Measurements from ENCODE around the gene LGALS3BP.

Gene LGALS3BP

GRCh38 chr17:78937561-78937960 lies 42.2 kb downstream of the LGALS3BP start:
- no peak for DNase-seq

DNA sequence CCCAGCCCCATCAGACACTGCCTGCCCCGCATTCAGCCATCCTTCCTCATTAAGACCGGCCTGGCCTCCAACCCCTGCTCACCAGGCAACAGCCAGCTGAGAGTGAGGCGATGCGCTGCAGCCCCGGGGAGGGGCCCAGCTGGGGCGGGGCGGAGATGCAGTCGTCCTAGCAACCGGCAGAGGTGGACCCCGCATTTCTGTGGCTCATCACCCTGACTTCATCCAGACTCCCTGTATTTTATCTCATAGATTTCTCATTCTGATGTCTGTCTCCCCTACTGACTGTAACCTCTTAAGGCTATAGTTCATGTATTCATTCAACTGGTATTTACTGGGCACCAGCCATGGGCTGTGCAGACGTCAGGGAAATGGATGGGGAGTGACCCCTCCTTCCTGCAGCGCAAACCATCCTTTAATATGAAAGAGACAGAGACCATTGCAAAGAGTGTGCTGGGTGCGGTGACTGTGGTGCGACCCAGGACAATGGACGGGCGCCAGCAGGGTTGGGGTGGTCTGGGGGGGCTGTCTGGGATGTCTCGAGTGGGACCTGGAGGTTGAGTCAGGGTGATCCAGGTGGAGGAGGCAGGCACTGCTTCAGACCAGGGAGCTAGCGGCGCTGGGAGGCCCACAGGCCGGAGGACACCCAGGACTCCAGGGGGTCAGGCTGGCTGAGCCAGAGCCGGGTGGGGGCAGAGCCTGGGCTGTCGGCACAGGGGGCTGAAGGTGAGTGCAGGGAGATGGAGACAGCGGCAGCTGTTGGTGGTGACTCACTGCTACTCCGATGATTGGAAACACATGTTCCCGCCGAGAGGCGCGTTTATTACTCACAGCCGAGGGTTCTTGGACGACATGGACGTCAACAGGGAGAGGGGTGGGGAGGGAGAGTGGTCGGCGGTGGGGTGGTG lies 44.1 kb downstream of the LGALS3BP start:
- DNase-seq: no peak

DNA sequence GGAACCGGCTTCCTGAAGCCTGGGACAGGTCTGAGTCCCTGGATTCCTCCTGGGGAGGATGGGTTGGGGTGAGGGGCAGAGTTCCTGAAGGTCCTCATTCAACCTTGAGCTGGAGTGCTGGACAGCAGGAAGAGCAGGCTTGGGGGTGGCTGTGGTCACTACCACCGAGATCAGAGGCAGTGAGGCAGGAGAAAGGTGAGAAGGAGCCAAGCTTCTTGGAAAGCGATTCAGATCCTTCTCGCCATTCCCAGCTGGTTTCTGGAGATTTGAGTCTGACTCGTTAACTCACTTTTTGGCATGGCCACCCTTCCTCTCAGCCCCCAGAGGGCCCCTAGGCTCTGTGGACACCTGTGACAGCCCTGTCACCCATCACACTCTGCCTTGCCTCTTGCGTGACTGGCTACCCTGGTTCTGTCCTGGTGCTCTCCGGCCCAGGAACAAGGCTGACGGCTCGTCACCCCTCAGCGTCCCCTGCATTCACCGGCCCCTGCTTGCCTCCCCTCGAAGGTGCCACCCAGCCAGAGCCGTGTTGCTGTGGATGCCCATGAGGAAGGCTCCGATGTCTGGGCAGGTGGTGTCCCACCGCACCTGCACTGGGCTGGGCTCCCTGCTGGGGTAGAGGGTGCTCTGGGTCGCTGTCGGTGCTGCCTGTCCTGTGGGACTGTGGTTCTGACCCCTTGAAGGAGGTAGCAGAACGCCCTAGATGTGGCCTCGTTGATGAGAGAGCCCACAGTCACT lies 44.9 kb downstream of the LGALS3BP start:
- DNase-seq: no peak

GRCh38 chr17:78933959-78934568 lies 45.7 kb downstream of the LGALS3BP start:
- peak; percentile 41 for DNase-seq

DNA sequence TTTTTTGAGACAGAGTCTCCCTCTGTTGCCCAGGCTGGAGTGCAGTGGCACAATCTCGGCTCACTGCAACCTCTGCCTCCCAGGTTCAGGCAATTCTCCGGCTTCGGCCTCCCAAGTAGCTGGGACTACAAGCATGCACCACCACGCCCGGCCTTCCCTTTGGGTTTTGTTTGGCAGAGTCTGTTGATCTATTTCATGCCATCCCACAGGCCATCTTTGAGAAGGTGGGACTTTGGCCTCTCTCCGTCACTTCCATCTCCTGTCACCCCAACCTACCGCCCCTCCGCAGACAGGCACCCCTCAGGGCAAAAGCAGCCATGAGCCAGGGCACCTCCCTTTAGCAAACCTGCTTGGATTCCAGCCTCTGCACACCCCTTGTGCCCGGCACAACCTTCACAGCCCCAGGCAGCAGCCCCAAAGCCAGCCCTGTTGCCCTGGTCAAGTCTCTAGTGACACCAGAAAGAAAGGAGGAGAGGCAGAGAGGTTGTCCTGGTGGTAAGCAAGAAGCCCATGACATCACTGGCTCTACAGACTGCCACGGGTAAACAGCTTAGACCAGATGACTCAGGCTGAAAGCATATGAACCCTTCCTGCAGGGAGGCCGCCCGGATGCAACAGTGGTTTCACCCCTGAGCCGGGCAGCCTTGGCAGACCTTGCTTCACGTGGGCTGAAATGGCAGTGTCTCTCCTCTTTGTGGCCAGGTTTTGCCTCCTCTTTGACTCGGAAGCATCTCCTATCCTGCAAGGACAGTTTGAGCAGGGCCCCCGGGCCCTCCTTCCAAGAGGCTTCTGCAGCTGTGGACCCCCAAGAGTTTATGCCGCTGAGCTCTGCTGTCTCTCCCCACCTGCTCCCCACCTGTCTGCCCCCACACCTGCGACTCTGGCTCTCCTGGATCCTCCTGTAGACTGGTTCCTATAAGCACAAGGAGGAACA lies 46.4 kb downstream of the LGALS3BP start:
- peak; percentile 63 for DNase-seq

DNA sequence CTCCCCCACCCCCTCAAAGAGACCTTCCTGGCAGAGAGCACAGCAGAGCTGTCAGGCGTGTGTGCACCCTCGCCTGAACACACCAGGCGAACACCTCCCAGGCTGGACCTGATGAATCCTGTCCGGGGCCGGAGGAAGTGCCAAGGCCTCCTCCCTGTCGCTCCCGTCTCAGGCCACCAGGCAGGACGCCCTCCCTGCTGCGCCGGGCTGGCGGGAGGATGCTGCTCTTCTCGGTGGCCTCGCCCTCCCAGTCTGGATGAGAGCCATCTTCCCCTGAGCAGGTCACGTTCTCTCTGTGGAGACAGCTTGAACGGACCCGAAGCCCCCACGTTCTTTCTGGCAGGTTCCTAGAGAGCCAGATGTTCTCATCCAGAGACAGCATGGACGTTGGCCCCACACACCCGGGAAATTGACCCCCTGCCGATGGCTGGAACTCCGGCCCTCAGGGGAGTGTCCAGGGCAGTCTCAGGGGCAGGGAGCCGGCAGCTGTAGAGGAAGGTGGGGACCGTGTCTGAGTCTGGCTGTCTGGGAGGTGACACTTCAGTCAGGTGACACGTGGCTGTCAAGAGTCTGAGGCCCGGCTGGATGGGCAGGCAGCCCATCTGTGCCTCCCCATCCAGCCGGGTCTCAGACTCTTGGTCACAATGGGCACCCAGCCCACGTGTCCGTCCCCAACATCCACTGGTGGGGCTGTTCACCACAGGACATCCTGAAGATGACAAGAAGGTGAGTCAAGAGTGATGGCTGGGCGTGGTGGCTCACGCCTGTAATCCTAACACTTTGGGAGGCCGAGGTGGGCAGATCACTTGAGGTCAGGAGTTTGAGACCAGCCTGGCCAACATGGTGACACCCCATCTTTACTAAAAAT lies 49.6 kb downstream of the LGALS3BP start:
- DNase-seq: no peak

DNA sequence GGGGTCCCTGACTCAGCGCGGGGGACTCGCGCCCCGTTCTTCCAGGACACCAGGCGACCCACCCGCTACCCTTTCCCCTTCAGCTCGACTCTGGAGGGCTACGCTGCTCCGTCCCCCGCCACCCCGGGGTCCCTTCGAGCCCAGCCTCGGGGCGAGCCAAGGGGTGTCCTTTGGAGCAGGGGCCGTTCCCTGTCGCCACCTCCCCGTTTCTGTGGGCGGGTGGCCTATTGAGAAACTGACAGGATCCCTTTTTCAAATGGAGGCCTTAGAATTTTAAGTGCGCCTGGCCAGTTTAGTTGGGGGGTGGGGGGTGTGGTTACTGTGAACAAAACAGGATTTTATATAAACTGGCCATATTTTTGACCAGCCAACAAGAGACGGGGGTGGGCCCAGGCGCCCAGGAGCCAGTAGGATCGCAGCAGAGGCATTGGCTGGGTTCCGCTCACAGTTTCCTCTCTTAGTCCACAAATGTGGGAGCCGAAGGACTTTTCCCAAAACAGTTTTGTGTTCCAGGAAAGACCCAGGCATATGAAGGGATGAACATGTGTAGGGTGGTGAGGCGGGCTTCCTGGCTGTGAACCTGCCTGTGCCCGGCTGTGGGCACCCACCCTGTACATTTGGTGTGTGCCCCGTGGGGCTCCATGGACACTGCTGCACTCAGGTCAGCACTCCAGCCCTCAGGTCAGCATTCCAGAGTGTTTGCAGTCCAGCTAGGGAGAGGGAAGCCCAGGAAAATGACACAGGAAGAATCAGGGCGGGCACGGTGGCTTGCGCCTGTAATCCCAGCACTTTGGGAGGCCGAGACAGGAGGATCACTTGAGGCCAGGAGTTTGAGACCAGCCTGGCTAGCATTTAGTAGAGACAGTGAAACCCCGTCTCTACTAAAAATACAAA lies 53.8 kb downstream of the LGALS3BP start:
- DNase-seq: no peak

DNA sequence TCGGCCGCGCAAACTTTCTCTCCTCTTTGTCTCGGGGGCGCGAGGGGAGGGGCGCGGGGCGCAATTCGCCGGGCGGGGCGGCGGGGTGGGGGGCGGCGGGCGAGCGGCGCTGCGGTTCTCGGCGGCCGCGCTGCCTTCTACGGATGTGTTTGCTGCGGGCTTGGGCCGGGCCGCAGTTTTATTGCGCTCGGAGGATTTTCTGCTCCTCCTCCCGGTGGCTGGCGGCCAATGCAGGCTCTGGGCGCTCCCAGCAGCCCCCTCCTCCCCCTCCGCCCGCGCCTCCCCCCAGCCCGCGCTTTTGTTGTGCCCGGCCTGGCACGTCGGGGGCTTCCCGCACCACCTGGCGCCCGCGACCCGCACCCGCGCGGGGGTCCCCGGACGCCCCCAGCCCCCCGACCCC lies 54.5 kb downstream of the LGALS3BP start, which contains the start of gene TIMP2:
Gene TIMP2 (minus strand): TSS at position 154 of the 400 bp plus-strand sequence. CDS start 299 bp downstream, outside the sequence.
- DNase-seq: peak; percentile 81

- DNase-seq: no peak
These were observed 55.1 kb downstream of the LGALS3BP start for GRCh38 chr17:78924481-78925151.

DNA sequence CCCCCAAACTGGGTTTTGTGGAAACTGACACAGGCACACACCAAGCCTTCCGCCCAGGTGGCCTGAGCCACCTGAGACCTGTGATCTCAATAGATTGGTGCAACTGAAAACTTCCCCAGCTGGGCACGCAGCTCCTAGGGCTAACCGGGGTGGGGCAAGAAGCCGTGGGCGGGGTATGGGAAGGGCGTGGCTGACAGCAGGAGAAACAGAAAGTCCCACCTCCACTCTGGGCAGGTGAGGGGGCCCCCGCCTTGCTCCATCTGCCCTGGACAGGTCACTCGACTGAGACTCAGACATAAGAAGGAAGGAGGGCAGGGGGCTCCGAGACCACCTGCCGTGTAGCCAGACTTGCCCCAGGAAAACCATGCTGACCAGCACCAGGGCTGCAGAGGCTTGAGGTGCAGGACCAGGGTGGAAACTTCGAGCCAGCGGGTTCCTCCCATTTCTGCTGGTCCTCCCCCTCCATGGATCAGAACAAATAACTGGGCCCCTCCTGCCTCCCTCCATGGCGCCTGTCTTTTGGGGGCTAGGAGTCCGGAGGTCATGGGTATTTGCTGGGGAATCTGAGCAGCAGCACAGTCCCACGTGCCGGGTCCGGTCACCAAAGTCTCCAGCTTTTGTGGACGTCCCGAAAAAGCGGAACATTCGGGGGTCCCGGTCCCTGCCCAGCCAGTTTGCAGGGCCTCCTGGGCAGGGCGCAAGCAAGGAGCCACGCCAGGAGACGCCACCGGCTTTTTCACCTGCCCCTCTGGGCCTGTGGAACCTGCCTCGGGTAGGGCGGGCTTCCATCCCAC lies 55.9 kb downstream of the LGALS3BP start:
- peak; percentile 76 for DNase-seq

DNA sequence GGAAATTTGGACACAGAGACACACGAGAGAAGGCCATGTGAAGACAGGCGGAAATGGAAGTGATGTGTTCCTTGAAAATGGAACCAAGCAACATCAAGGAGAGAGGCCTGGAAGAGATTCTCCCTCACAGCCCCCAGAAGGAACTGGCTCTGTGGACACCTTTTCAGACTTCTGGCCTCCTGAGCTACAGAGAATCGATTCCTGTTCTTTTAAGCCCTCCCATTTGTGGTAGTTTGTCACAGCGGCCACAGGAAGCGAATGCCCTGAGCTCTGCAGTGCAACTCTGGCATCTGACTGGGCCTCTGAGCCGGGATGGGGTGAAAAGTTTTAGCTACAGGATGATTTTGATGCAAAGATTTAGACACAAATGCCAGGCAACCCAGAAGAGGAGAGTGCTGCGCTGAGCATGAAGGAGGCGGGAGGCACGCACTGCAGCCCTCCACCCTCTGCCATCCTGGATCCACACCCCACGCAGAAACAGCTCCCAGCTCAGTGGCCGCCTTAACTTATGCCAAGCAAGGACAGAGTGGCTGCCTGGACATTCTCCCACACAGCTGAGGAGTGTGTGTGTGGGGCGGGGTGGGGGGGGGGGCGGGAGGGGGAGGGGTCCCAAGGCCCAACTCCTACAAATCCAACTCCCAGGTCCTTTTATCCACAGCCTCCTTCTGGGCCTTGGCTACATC lies 56.8 kb downstream of the LGALS3BP start:
- DNase-seq: no peak

DNA sequence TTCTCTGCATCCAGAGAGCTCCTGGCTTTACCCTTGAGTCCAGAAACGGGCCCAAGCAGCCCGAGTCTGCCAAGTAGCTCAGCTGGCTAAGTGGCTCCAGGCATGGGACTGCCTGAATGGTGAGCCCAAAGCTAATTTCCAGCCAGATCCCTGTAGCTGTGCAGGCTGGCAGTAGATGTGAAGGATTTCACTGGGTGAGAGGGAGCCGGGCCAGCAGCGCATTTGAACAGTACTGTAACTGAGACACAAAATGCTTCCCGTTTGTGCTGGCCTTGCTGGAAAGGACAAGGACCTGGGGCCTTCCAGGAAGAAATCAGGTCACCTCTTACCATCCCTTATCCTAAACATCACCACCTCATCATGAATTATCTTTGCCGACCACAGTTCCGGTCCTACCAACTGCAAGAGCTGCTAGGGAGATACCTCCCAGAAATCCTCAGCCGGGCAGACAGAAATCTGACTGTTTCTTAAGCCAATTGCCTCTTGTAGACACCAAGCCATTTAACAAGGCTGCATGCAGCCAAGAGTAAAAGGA lies 58.2 kb downstream of the LGALS3BP start:
- no peak for DNase-seq
